ENCODE data around the gene TUBA4A.

GRCh38 chr2:219277703-219278654 is 24.3 kb upstream of the TUBA4A start:
- TF ChIP-seq CTCF (IDR thresholded peaks at IDR 0.05; ENCODE audit: poor library complexity, severe bottlenecking) = peak; percentile 97
- no peak for TF ChIP-seq REST (IDR thresholded peaks at IDR 0.05; ENCODE audit: borderline replicate concordance)
- TF ChIP-seq EZH2 (IDR thresholded peaks at IDR 0.05; ENCODE audit: borderline replicate concordance, insufficient read depth, low read length, poor library complexity, severe bottlenecking) = no peak
- TF ChIP-seq TAF1 (IDR thresholded peaks at IDR 0.05; ENCODE audit: low read depth) = no peak
- TF ChIP-seq SMC3 (conservative IDR thresholded peaks at IDR 0.05; ENCODE audit: poor library complexity) = peak; percentile 86

All from neural cell (in vitro differentiated cells).